ENCODE measurements around the gene EQTN.

GRCh38 chr9:27278374-27278773, 18.6 kb downstream of the EQTN start:
- TF ChIP-seq, protein P1, sequence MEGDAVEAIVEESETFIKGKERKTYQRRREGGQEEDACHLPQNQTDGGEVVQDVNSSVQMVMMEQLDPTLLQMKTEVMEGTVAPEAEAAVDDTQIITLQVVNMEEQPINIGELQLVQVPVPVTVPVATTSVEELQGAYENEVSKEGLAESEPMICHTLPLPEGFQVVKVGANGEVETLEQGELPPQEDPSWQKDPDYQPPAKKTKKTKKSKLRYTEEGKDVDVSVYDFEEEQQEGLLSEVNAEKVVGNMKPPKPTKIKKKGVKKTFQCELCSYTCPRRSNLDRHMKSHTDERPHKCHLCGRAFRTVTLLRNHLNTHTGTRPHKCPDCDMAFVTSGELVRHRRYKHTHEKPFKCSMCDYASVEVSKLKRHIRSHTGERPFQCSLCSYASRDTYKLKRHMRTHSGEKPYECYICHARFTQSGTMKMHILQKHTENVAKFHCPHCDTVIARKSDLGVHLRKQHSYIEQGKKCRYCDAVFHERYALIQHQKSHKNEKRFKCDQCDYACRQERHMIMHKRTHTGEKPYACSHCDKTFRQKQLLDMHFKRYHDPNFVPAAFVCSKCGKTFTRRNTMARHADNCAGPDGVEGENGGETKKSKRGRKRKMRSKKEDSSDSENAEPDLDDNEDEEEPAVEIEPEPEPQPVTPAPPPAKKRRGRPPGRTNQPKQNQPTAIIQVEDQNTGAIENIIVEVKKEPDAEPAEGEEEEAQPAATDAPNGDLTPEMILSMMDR (IDR thresholded peaks at IDR 0.05), result no peak
- TF ChIP-seq POLR2A (IDR thresholded peaks at IDR 0.05), result no peak
- TF ChIP-seq EP300 (IDR thresholded peaks at IDR 0.05), result no peak

All from suprapubic skin (tissue), 3 donors.